SK-N-SH (cell line): ENCODE data around the gene TMEM9.

Experiments used
- CTCF ChIP-seq: fragments of 200-600 bp; sonication (generic); IDR thresholded peaks from 2 replicates; pipeline ENCODE4 v1.6.1; 2017; ENCODE audit warnings: antibody characterized with exemption, mild to moderate bottlenecking, moderate library complexity
- EZH2phosphoT487 ChIP-seq: fragments of 200-600 bp; sonication (generic); IDR thresholded peaks from 2 replicates; pipeline ENCODE4 v1.6.1; 2017; ENCODE audit warnings: low read depth, mixed run types, mild to moderate bottlenecking, antibody characterized with exemption, moderate library complexity, borderline replicate concordance
- FOXM1 ChIP-seq: IDR thresholded peaks from 2 replicates; pipeline ENCODE4 v1.4.0; 2012; ENCODE audit warnings: low read depth, mild to moderate bottlenecking
- MXI1 ChIP-seq: IDR thresholded peaks from 2 replicates; pipeline ENCODE4 v1.6.1; 2012; ENCODE audit warnings: mild to moderate bottlenecking, low read depth, low read length, improper control_type of control experiment
- POLR2AphosphoS5 ChIP-seq: IDR thresholded peaks from 2 replicates; pipeline ENCODE4 v1.6.1; 2012; ENCODE audit warnings: low read depth, low read length
- RAD21 ChIP-seq: IDR thresholded peaks from 2 replicates; pipeline ENCODE4 v1.6.1; 2012; ENCODE audit warnings: mild to moderate bottlenecking, low read length
- RCOR1 ChIP-seq: fragments of 150-350 bp; IDR thresholded peaks from 2 replicates; pipeline ENCODE4 v1.6.1; 2017; ENCODE audit warnings: antibody characterized with exemption, low read length
- REST ChIP-seq: IDR thresholded peaks from 2 replicates; pipeline ENCODE4 v1.6.1; 2012; ENCODE audit warnings: mild to moderate bottlenecking, low read depth, low read length, moderate library complexity
- RFX5 ChIP-seq: IDR thresholded peaks from 2 replicates; pipeline ENCODE4 v1.6.1; 2012; ENCODE audit warnings: mild to moderate bottlenecking, improper control_type of control experiment, low read length
- TF ChIP-seq, protein P1 (sequence below): fragments of 150-350 bp; IDR thresholded peaks from 2 replicates; pipeline ENCODE4 v1.6.1; 2017; ENCODE audit warnings: antibody characterized with exemption, low read length, low read depth, borderline replicate concordance

GRCh38 chr1:201145132-201145531, 9.1 kb downstream of the TMEM9 start:
- no peak for TF ChIP-seq CTCF
- no peak for TF ChIP-seq EZH2phosphoT487
- no peak for TF ChIP-seq RCOR1
- no peak for TF ChIP-seq REST
- TF ChIP-seq RFX5, result no peak
- TF ChIP-seq, protein P1, sequence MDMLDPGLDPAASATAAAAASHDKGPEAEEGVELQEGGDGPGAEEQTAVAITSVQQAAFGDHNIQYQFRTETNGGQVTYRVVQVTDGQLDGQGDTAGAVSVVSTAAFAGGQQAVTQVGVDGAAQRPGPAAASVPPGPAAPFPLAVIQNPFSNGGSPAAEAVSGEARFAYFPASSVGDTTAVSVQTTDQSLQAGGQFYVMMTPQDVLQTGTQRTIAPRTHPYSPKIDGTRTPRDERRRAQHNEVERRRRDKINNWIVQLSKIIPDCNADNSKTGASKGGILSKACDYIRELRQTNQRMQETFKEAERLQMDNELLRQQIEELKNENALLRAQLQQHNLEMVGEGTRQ, result no peak
- TF ChIP-seq FOXM1, result no peak
- TF ChIP-seq MXI1, result no peak
- no peak for TF ChIP-seq POLR2AphosphoS5
- no peak for TF ChIP-seq RAD21
